H1 (cell line): ENCODE measurements around the gene KCNIP3. TPM values are rescaled to one million over a fixed set of nuclear protein-coding genes. Genes with fewer than 3 reads are reported as not detected.

Experiments
- ASH2L ChIP-seq: fragments of 200-600, 300-600 bp; sonication (generic); IDR thresholded peaks from one replicate; pipeline ENCODE4 v1.7.1; 2017; ENCODE audit warnings: low read length
- GABPA ChIP-seq: IDR thresholded peaks from 2 replicates; pipeline ENCODE4 v1.6.1; 2011; ENCODE audit warnings: mild to moderate bottlenecking, low read length, moderate library complexity, borderline replicate concordance; ENCODE audit not compliant: insufficient read depth
- RFX5 ChIP-seq: IDR thresholded peaks from 2 replicates; pipeline ENCODE4 v1.6.1; 2011; ENCODE audit warnings: low read depth, low read length, improper control_type of control experiment, borderline replicate concordance
- SIX5 ChIP-seq: IDR thresholded peaks from 2 replicates; pipeline ENCODE4 v1.6.1; 2011; ENCODE audit warnings: mild to moderate bottlenecking, low read depth, low read length
- SRF ChIP-seq: IDR thresholded peaks from 2 replicates; pipeline ENCODE4 v1.6.1; 2011; ENCODE audit warnings: mild to moderate bottlenecking, low read depth, low read length, moderate library complexity
- TEAD4 ChIP-seq: IDR thresholded peaks from 2 replicates; pipeline ENCODE4 v1.6.1; 2012; ENCODE audit warnings: low read depth, low read length, inconsistent platforms, mixed read lengths
- polyA plus RNA-seq, 7 experiments: library from polyadenylated mRNA; depleted of rRNA in 3 of 7; stranded (reverse) in 5 of 7; unstranded in 2 of 7; fragments of >200 nt in 5 of 7; fragments of 200-250 nt in 2 of 7; gene quantifications; 1 replicate in 5 of 7; 2 replicates in 1 of 7; 4 replicates in 1 of 7; pipeline versions ENCODE4 v1.2.1 to v1.2.3, GENCODE V29; 2011 to 2013; ENCODE audit warnings: missing spikeins in 2 of 7, mixed read lengths in 2 of 7
- total RNA-seq: library from RNA; stranded (reverse); fragmentation: NEBNext Ultra II Directional; extraction: Animal tissue kit (Norgen Biotek cat#: 25700); gene quantifications from 2 replicates; pipeline ENCODE4 v1.2.1, GENCODE V29; 2021
- TF ChIP-seq, protein P1 (sequence below): fragments of 300-600 bp; sonication (generic); IDR thresholded peaks from 2 replicates; pipeline ENCODE4 v1.7.1; 2012; ENCODE audit warnings: low read length, moderate library complexity, mild to moderate bottlenecking, inconsistent platforms; ENCODE audit not compliant: insufficient replicate concordance
- TF ChIP-seq, protein P2 (sequence below): IDR thresholded peaks from 2 replicates; pipeline ENCODE4 v1.6.1; 2011; ENCODE audit warnings: low read length, improper control_type of control experiment

The KCNIP3 gene
- total and polyA plus RNA-seq, 2 of the 8 experiments (the other 6 are each of a cell fraction or from before 2014, with no cell fraction given) = 0.33 to 1.9 TPM

DNA sequence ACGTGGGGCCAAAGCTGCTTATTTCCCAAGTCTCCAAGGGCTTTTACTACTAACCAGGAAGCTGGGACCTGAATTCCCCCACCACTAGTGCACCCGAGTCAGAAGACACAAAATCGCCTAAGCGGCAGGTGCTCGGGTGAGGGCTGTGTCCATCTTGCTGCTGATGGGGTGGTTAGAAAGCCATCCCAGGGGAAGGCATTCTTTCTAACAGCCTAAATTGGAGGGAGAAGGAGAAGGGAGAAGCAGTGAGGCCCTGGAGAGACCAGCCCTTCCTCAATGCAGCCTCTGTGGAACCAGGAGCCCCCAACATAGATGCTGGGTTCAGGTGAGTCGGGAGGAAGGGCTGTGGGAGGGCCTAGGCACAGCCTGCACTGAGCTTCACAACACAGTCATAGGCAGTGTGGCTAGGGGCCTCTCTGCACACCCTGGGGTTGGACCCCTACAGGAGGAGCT, 24.8 kb upstream of the KCNIP3 start (continued):
- TF ChIP-seq, protein P1, sequence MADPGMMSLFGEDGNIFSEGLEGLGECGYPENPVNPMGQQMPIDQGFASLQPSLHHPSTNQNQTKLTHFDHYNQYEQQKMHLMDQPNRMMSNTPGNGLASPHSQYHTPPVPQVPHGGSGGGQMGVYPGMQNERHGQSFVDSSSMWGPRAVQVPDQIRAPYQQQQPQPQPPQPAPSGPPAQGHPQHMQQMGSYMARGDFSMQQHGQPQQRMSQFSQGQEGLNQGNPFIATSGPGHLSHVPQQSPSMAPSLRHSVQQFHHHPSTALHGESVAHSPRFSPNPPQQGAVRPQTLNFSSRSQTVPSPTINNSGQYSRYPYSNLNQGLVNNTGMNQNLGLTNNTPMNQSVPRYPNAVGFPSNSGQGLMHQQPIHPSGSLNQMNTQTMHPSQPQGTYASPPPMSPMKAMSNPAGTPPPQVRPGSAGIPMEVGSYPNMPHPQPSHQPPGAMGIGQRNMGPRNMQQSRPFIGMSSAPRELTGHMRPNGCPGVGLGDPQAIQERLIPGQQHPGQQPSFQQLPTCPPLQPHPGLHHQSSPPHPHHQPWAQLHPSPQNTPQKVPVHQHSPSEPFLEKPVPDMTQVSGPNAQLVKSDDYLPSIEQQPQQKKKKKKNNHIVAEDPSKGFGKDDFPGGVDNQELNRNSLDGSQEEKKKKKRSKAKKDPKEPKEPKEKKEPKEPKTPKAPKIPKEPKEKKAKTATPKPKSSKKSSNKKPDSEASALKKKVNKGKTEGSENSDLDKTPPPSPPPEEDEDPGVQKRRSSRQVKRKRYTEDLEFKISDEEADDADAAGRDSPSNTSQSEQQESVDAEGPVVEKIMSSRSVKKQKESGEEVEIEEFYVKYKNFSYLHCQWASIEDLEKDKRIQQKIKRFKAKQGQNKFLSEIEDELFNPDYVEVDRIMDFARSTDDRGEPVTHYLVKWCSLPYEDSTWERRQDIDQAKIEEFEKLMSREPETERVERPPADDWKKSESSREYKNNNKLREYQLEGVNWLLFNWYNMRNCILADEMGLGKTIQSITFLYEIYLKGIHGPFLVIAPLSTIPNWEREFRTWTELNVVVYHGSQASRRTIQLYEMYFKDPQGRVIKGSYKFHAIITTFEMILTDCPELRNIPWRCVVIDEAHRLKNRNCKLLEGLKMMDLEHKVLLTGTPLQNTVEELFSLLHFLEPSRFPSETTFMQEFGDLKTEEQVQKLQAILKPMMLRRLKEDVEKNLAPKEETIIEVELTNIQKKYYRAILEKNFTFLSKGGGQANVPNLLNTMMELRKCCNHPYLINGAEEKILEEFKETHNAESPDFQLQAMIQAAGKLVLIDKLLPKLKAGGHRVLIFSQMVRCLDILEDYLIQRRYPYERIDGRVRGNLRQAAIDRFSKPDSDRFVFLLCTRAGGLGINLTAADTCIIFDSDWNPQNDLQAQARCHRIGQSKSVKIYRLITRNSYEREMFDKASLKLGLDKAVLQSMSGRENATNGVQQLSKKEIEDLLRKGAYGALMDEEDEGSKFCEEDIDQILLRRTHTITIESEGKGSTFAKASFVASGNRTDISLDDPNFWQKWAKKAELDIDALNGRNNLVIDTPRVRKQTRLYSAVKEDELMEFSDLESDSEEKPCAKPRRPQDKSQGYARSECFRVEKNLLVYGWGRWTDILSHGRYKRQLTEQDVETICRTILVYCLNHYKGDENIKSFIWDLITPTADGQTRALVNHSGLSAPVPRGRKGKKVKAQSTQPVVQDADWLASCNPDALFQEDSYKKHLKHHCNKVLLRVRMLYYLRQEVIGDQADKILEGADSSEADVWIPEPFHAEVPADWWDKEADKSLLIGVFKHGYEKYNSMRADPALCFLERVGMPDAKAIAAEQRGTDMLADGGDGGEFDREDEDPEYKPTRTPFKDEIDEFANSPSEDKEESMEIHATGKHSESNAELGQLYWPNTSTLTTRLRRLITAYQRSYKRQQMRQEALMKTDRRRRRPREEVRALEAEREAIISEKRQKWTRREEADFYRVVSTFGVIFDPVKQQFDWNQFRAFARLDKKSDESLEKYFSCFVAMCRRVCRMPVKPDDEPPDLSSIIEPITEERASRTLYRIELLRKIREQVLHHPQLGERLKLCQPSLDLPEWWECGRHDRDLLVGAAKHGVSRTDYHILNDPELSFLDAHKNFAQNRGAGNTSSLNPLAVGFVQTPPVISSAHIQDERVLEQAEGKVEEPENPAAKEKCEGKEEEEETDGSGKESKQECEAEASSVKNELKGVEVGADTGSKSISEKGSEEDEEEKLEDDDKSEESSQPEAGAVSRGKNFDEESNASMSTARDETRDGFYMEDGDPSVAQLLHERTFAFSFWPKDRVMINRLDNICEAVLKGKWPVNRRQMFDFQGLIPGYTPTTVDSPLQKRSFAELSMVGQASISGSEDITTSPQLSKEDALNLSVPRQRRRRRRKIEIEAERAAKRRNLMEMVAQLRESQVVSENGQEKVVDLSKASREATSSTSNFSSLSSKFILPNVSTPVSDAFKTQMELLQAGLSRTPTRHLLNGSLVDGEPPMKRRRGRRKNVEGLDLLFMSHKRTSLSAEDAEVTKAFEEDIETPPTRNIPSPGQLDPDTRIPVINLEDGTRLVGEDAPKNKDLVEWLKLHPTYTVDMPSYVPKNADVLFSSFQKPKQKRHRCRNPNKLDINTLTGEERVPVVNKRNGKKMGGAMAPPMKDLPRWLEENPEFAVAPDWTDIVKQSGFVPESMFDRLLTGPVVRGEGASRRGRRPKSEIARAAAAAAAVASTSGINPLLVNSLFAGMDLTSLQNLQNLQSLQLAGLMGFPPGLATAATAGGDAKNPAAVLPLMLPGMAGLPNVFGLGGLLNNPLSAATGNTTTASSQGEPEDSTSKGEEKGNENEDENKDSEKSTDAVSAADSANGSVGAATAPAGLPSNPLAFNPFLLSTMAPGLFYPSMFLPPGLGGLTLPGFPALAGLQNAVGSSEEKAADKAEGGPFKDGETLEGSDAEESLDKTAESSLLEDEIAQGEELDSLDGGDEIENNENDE = no peak
- no peak for TF ChIP-seq GABPA
- no peak for TF ChIP-seq TEAD4
- TF ChIP-seq RFX5 = no peak
- no peak for TF ChIP-seq SRF
- no peak for TF ChIP-seq SIX5
- TF ChIP-seq, protein P2, sequence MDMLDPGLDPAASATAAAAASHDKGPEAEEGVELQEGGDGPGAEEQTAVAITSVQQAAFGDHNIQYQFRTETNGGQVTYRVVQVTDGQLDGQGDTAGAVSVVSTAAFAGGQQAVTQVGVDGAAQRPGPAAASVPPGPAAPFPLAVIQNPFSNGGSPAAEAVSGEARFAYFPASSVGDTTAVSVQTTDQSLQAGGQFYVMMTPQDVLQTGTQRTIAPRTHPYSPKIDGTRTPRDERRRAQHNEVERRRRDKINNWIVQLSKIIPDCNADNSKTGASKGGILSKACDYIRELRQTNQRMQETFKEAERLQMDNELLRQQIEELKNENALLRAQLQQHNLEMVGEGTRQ = no peak
- TF ChIP-seq ASH2L = no peak
